ENCODE results near the gene EPHB1.

The EPHB1 gene

DNA sequence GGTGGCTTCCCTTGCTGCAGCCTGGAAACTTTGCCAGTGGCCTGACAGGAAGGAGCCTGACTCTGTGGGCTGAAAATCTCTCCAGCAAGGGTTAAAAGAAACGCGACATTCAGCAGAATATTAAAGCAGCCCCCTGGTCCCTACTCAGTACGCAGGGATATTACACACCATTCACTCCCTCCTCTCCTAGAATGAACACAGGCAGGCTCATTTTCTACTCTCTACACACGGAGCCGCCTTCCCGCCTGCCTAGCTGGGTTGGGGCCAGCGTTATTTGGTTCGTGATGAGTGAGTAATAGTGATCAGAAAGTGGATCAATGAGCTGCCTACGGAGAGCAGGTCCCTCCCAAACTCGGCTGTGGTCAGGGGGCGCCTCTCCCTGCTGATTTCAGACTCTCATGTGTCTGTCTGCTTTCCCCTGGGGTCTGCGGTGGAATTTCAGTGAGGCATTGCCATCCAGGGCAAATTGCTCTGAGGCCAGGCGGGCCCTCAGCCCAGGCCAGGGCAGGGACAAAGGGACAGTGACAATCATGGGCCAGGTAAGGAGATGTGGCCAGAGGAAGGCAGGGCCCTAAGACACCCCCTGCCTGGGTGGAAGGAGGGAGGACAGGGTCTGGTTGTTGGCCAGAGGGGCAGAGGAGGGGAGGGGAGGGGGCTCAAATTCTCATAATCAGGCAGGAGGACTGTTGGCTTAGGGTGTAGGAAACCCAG lies 2.8 kb downstream of the EPHB1 start:
- no peak overlapping the region for H3K18ac ChIP-seq (ENCODE audit: low read depth in 1 of 2, low read length in 2 of 2)
- no peak overlapping the region for H3K4ac ChIP-seq (ENCODE audit: low read depth in 1 of 2, low read length in 2 of 2)
- H3K27me3 ChIP-seq (ENCODE audit: control insufficient read depth in 1 of 2, insufficient read depth in 1 of 2, low read length in 2 of 2) = peaks cover 11 to 44% of the 10 kb centered on the region in 2 experiments
- H3K14ac ChIP-seq (ENCODE audit: low read length in 2 of 2) = no peak overlapping the region
- no peak overlapping the region for H2BK5ac ChIP-seq (ENCODE audit: low read depth, low read length, poor library complexity, severe bottlenecking)
- peaks cover 6% of the 10 kb centered on the region for H3K79me1 ChIP-seq (replicated peaks; ENCODE audit: low read length, poor library complexity, severe bottlenecking)
- no peak overlapping the region for H3K23ac ChIP-seq (ENCODE audit: low read length in 2 of 2)
- WGBS = 43% methylated on average over 13 of the region's 13 CpGs
- H2AFZ ChIP-seq (ENCODE audit: low read depth, low read length) = no peak overlapping the region
- H3K4me3 ChIP-seq (ENCODE audit: insufficient read depth in 1 of 2, low read depth in 1 of 2, low read length in 2 of 2) = peak overlapping the region in 1 of 2 experiments; percentile 84
- peaks cover 32% of the 10 kb centered on the region for H3K4me1 ChIP-seq (ENCODE audit: control insufficient read depth, insufficient read depth, low read depth, low read length)
- no peak overlapping the region for H2BK15ac ChIP-seq (ENCODE audit: low read depth, poor library complexity, severe bottlenecking)
- no peaks in the 10 kb centered on the region for H3K9me3 ChIP-seq (ENCODE audit: control insufficient read depth, low read length)
- H3K4me2 ChIP-seq (ENCODE audit: low read length, poor library complexity, severe bottlenecking) = no peak overlapping the region
- DNase-seq = no peak
- H4K8ac ChIP-seq (ENCODE audit: low read length) = no peak overlapping the region
- H3K9ac ChIP-seq (ENCODE audit: low read length) = peak overlapping the region; percentile 14
- H3K27ac ChIP-seq (ENCODE audit: low read length, poor library complexity, severe bottlenecking) = no peak overlapping the region
- no peak overlapping the region for H2BK120ac ChIP-seq (ENCODE audit: low read depth, low read length)
- no peak overlapping the region for H2BK12ac ChIP-seq (ENCODE audit: low read length in 2 of 2)
- no peak overlapping the region for H4K91ac ChIP-seq (ENCODE audit: low read length)
- H3K36me3 ChIP-seq (ENCODE audit: control insufficient read depth in 1 of 2, insufficient read depth in 2 of 2, low read depth in 1 of 2, low read length in 2 of 2) = no peaks in the 10 kb centered on the region
- no peak overlapping the region for H2AK5ac ChIP-seq (ENCODE audit: low read length, severe bottlenecking)

DNA sequence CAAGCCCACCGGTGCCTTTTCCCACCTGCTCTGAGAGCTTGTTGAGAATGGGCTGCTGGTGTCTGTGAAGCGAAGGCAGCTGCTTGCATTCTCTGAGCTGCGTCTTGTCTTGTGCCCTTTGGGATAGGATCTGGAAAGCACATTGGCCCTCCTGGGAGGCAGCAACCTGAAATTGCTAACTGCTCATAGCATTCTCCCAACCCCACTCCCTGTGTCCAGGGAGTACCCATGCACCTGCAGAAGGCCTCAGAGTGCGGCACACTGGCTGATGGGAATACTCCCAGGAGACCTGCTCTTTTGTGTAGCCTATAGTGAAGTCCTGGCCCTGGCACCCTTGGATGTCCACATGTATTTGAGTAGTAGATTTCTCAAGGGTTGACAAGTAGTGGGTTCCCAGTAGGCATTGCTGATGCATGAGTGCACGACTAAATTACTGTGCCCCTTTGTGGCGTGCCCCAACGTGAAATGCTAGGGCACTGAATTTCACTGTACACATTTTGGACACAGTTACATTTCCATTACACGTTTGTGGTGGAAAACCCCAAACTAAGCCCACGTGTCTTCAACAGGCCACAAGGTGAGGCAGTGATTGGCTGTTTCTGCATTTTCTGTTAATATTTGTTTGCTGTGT lies 3.7 kb downstream of the EPHB1 start:
- Histone ChIP-seq H2BK12ac (ENCODE audit: low read length in 2 of 2) (no peak overlapping the region), H3K27ac (ENCODE audit: low read length, poor library complexity, severe bottlenecking) (no peak overlapping the region), H2BK15ac (ENCODE audit: low read depth, poor library complexity, severe bottlenecking) (no peak overlapping the region)

GRCh38 chr3:134799393-134799792 lies 4.3 kb downstream of the EPHB1 start:
- no peak overlapping the region for H2AK5ac ChIP-seq (ENCODE audit: low read length, severe bottlenecking)
- no peak overlapping the region for H3K27ac ChIP-seq (ENCODE audit: low read length, poor library complexity, severe bottlenecking)
- no peak overlapping the region for H3K18ac ChIP-seq (ENCODE audit: low read depth in 1 of 2, low read length in 2 of 2)
- no peak overlapping the region for H2BK5ac ChIP-seq (ENCODE audit: low read depth, low read length, poor library complexity, severe bottlenecking)
- H3K9ac ChIP-seq (ENCODE audit: low read length) = no peak overlapping the region
- H2BK120ac ChIP-seq (ENCODE audit: low read depth, low read length) = no peak overlapping the region
- H3K36me3 ChIP-seq (ENCODE audit: control insufficient read depth in 1 of 2, insufficient read depth in 2 of 2, low read depth in 1 of 2, low read length in 2 of 2) = no peaks in the 10 kb centered on the region
- peaks cover 9% of the 10 kb centered on the region for H3K79me1 ChIP-seq (replicated peaks; ENCODE audit: low read length, poor library complexity, severe bottlenecking)
- no peak overlapping the region for H3K14ac ChIP-seq (ENCODE audit: low read length in 2 of 2)
- no peak overlapping the region for H2AFZ ChIP-seq (ENCODE audit: low read depth, low read length)
- DNase-seq = no peak
- H3K9me3 ChIP-seq (ENCODE audit: control insufficient read depth, low read length) = no peaks in the 10 kb centered on the region
- 63% methylated on average over 6 of the region's 6 CpGs for WGBS
- no peak overlapping the region for H2BK12ac ChIP-seq (ENCODE audit: low read length in 2 of 2)
- no peak overlapping the region for H3K4me2 ChIP-seq (ENCODE audit: low read length, poor library complexity, severe bottlenecking)
- H2BK15ac ChIP-seq (ENCODE audit: low read depth, poor library complexity, severe bottlenecking) = no peak overlapping the region
- H3K27me3 ChIP-seq (ENCODE audit: control insufficient read depth in 1 of 2, insufficient read depth in 1 of 2, low read length in 2 of 2) = peaks cover 6 to 33% of the 10 kb centered on the region in 2 experiments
- peaks cover 32% of the 10 kb centered on the region for H3K4me1 ChIP-seq (ENCODE audit: control insufficient read depth, insufficient read depth, low read depth, low read length)
- no peak overlapping the region for H3K4me3 ChIP-seq (ENCODE audit: insufficient read depth in 1 of 2, low read depth in 1 of 2, low read length in 2 of 2)
- H3K23ac ChIP-seq (ENCODE audit: low read length in 2 of 2) = no peak overlapping the region
- H3K4ac ChIP-seq (ENCODE audit: low read depth in 1 of 2, low read length in 2 of 2) = no peak overlapping the region
- H4K91ac ChIP-seq (ENCODE audit: low read length) = no peak overlapping the region
- H4K8ac ChIP-seq (ENCODE audit: low read length) = no peak overlapping the region

More for the DNA sequence above, 3.7 kb downstream of the EPHB1 start:
- Histone ChIP-seq H3K27me3 (ENCODE audit: control insufficient read depth in 1 of 2, insufficient read depth in 1 of 2, low read length in 2 of 2) (peaks cover 6 to 36% of the 10 kb centered on the region in 2 experiments), H2AFZ (ENCODE audit: low read depth, low read length) (no peak overlapping the region), H3K79me1 (replicated peaks; ENCODE audit: low read length, poor library complexity, severe bottlenecking) (peaks cover 8% of the 10 kb centered on the region), H3K36me3 (ENCODE audit: control insufficient read depth in 1 of 2, insufficient read depth in 2 of 2, low read depth in 1 of 2, low read length in 2 of 2) (no peaks in the 10 kb centered on the region), H2AK5ac (ENCODE audit: low read length, severe bottlenecking) (no peak overlapping the region), H3K4me1 (ENCODE audit: control insufficient read depth, insufficient read depth, low read depth, low read length) (peaks cover 32% of the 10 kb centered on the region), H2BK5ac (ENCODE audit: low read depth, low read length, poor library complexity, severe bottlenecking) (no peak overlapping the region), H3K9me3 (ENCODE audit: control insufficient read depth, low read length) (no peaks in the 10 kb centered on the region), H3K9ac (ENCODE audit: low read length) (no peak overlapping the region), H2BK120ac (ENCODE audit: low read depth, low read length) (no peak overlapping the region), H4K8ac (ENCODE audit: low read length) (no peak overlapping the region), H4K91ac (ENCODE audit: low read length) (no peak overlapping the region), H3K4ac (ENCODE audit: low read depth in 1 of 2, low read length in 2 of 2) (no peak overlapping the region), H3K23ac (ENCODE audit: low read length in 2 of 2) (no peak overlapping the region), H3K18ac (ENCODE audit: low read depth in 1 of 2, low read length in 2 of 2) (no peak overlapping the region), H3K14ac (ENCODE audit: low read length in 2 of 2) (no peak overlapping the region), H3K4me3 (ENCODE audit: insufficient read depth in 1 of 2, low read depth in 1 of 2, low read length in 2 of 2) (no peak overlapping the region), H3K4me2 (ENCODE audit: low read length, poor library complexity, severe bottlenecking) (no peak overlapping the region)
- DNase-seq = no peak
- 81% methylated on average over 9 of the region's 9 CpGs for WGBS

- Histone ChIP-seq H3K4ac (ENCODE audit: low read depth in 1 of 2, low read length in 2 of 2) (no peak overlapping the region), H3K27me3 (ENCODE audit: control insufficient read depth in 1 of 2, insufficient read depth in 1 of 2, low read length in 2 of 2) (peaks cover 6 to 39% of the 10 kb centered on the region in 2 experiments), H2AFZ (ENCODE audit: low read depth, low read length) (no peak overlapping the region), H3K79me1 (replicated peaks; ENCODE audit: low read length, poor library complexity, severe bottlenecking) (peaks cover 9% of the 10 kb centered on the region), H4K8ac (ENCODE audit: low read length) (no peak overlapping the region), H3K4me1 (ENCODE audit: control insufficient read depth, insufficient read depth, low read depth, low read length) (peaks cover 26% of the 10 kb centered on the region), H3K9ac (ENCODE audit: low read length) (no peak overlapping the region), H2BK12ac (ENCODE audit: low read length in 2 of 2) (no peak overlapping the region), H2BK5ac (ENCODE audit: low read depth, low read length, poor library complexity, severe bottlenecking) (no peak overlapping the region), H3K18ac (ENCODE audit: low read depth in 1 of 2, low read length in 2 of 2) (no peak overlapping the region), H2BK120ac (ENCODE audit: low read depth, low read length) (no peak overlapping the region), H2AK5ac (ENCODE audit: low read length, severe bottlenecking) (no peak overlapping the region), H4K91ac (ENCODE audit: low read length) (no peak overlapping the region), H3K9me3 (ENCODE audit: control insufficient read depth, low read length) (no peaks in the 10 kb centered on the region), H3K14ac (ENCODE audit: low read length in 2 of 2) (no peak overlapping the region), H3K27ac (ENCODE audit: low read length, poor library complexity, severe bottlenecking) (no peak overlapping the region), H3K4me2 (ENCODE audit: low read length, poor library complexity, severe bottlenecking) (no peak overlapping the region), H3K36me3 (ENCODE audit: control insufficient read depth in 1 of 2, insufficient read depth in 2 of 2, low read depth in 1 of 2, low read length in 2 of 2) (peaks cover 0 to 3% of the 10 kb centered on the region in 2 experiments), H3K23ac (ENCODE audit: low read length in 2 of 2) (no peak overlapping the region), H3K4me3 (ENCODE audit: insufficient read depth in 1 of 2, low read depth in 1 of 2, low read length in 2 of 2) (no peak overlapping the region), H2BK15ac (ENCODE audit: low read depth, poor library complexity, severe bottlenecking) (no peak overlapping the region)
- WGBS = 74% methylated on average over 5 of the region's 6 CpGs
- no peak for DNase-seq
Observed at GRCh38 chr3:134801204-134801958, 6.3 kb downstream of the EPHB1 start.
